HK-2 (cell line): Measurements from ENCODE around the gene MLLT3.
A peak's percentile ranks its signal among the peaks of the same experiment; 100 is the strongest.

Experiments used
- DNase-seq: peaks from one replicate; pipeline ENCODE4 v3.0.0-alpha.2; 2018; ENCODE audit not compliant: unreplicated experiment

The MLLT3 gene

GRCh38 chr9:20305452-20305851 is 316.8 kb downstream of the MLLT3 start:
- no peak for DNase-seq

GRCh38 chr9:20303996-20304395 is 318.3 kb downstream of the MLLT3 start:
- DNase-seq: no peak

GRCh38 chr9:20303066-20303465 is 319.2 kb downstream of the MLLT3 start:
- no peak for DNase-seq

- DNase-seq: no peak
Measured at GRCh38 chr9:20302197-20302596, 320.1 kb downstream of the MLLT3 start.

GRCh38 chr9:20300430-20301115 is 321.7 kb downstream of the MLLT3 start:
- DNase-seq: no peak

GRCh38 chr9:20297646-20298084 is 324.6 kb downstream of the MLLT3 start:
- DNase-seq: no peak

GRCh38 chr9:20295555-20295954 is 326.7 kb downstream of the MLLT3 start:
- DNase-seq: no peak

GRCh38 chr9:20294046-20294750 is 328.1 kb downstream of the MLLT3 start:
- DNase-seq: no peak

GRCh38 chr9:20292002-20292401 is 330.3 kb downstream of the MLLT3 start:
- peak; percentile 1 for DNase-seq
